ENCODE results near the gene UMODL1.

UMODL1 gene

GRCh38 chr21:42082501-42083360 is 11.6 kb downstream of the UMODL1 start:
- no peak for DNase-seq

GRCh38 chr21:42083361-42083690 is 12.2 kb downstream of the UMODL1 start:
- DNase-seq, result no peak

- no peak for DNase-seq
These were observed 13.0 kb downstream of the UMODL1 start for GRCh38 chr21:42084079-42084478.

GRCh38 chr21:42085246-42086077 is 14.3 kb downstream of the UMODL1 start:
- no peak for DNase-seq

GRCh38 chr21:42086969-42087368 is 15.9 kb downstream of the UMODL1 start:
- DNase-seq, result no peak

GRCh38 chr21:42088148-42088547 is 17.0 kb downstream of the UMODL1 start:
- no peak for DNase-seq

GRCh38 chr21:42088658-42089057 is 17.5 kb downstream of the UMODL1 start:
- DNase-seq, result no peak

GRCh38 chr21:42089093-42089631 is 18.0 kb downstream of the UMODL1 start:
- no peak for DNase-seq

- DNase-seq, result no peak
These were observed 18.7 kb downstream of the UMODL1 start for GRCh38 chr21:42089665-42090310.

- no peak for DNase-seq
These were observed 20.9 kb downstream of the UMODL1 start for GRCh38 chr21:42091899-42092508.

- DNase-seq, result no peak
These were observed 21.7 kb downstream of the UMODL1 start for GRCh38 chr21:42092771-42093170.

GRCh38 chr21:42093186-42093585 is 22.1 kb downstream of the UMODL1 start:
- DNase-seq, result no peak

- no peak for DNase-seq
These were observed 22.9 kb downstream of the UMODL1 start for GRCh38 chr21:42093991-42094421.

- no peak for DNase-seq
These were observed 23.7 kb downstream of the UMODL1 start for GRCh38 chr21:42094811-42095210.

GRCh38 chr21:42095581-42095980 is 24.5 kb downstream of the UMODL1 start:
- DNase-seq, result no peak

- no peak for DNase-seq
These were observed 25.4 kb downstream of the UMODL1 start for GRCh38 chr21:42096566-42096965.

- DNase-seq, result no peak
These were observed 26.2 kb downstream of the UMODL1 start for GRCh38 chr21:42097274-42097673.

- peak; percentile 17 for DNase-seq
These were observed 26.8 kb downstream of the UMODL1 start for GRCh38 chr21:42097860-42098454.

- no peak for DNase-seq
These were observed 27.9 kb downstream of the UMODL1 start for GRCh38 chr21:42098957-42099505.

GRCh38 chr21:42101246-42101645 is 30.1 kb downstream of the UMODL1 start:
- no peak for DNase-seq

- DNase-seq, result no peak
These were observed 31.0 kb downstream of the UMODL1 start for GRCh38 chr21:42102076-42102475.

GRCh38 chr21:42102526-42102925 is 31.4 kb downstream of the UMODL1 start:
- no peak for DNase-seq

All from NCI-H1092 treated with DMSO at 0.1 percent for 48 hours (cell line).